Measurements from ENCODE around the gene CD2AP. TPM values are rescaled to one million over a fixed set of nuclear protein-coding genes. Genes with fewer than 3 reads are reported as not detected.

The CD2AP gene
- total and polyA plus RNA-seq, 4 donors, result 5.7 to 22.4 (median 11.5) TPM

DNA sequence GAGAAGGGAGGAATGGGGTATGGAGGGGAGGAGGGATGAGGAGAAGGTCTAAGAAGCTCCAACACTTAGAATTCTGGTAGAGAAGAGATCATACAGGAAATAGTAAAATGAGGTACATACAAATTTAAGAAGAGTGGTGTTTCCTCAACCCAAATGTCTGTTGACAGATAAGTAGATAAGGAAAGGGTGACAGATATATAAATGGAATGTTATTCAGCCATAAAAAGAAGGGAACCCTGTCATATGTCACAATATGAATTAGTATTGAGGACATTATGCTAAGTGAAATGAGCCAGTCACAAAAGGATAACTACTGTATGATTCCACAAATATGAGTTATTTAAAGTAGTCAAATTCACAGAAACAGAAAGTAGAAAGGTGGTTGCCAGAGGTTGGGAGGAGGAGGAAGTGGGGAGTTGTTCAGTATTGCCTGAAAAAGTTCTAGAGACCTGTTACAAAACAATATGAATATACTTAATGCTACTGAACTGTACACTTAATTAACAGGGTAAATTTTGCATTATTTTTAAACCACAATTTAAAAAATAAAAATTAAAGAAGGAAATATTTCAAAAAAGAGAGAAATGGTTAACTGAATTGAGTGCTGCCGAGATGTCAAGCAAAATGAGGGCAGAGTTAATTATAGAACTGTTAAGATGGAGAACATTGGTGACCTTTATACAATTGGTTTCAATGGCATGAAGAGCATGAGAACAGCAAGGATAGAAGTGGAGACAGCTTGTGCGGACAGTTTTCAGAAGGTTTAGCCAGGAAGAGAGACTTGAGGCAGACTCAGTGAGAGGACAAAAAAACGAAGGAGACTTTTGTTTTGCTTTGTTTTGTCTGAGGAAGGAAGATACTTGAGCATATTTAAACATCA, 173.2 kb downstream of the CD2AP start:
- Histone ChIP-seq H3K9me3 (ENCODE audit: control insufficient read depth in 4 of 4, low read length in 3 of 4) (no peaks in the 10 kb centered on the region), H3K4me1 (ENCODE audit: control insufficient read depth in 4 of 4, insufficient read depth in 4 of 4, low read length in 3 of 4) (no peaks in the 10 kb centered on the region), H3K9ac (ENCODE audit: low read depth in 1 of 2, low read length in 2 of 2) (no peak overlapping the region), H3K27me3 (ENCODE audit: control insufficient read depth in 4 of 4, insufficient read depth in 4 of 4, low read length in 3 of 4) (no peaks in the 10 kb centered on the region), H3K36me3 (ENCODE audit: control insufficient read depth in 4 of 4, insufficient read depth in 3 of 4, low read depth in 1 of 4, low read length in 3 of 4) (no peaks in the 10 kb centered on the region), H3K4me3 (ENCODE audit: low read depth in 1 of 3, low read length in 3 of 3) (no peak overlapping the region), H3K27ac (ENCODE audit: low read depth in 1 of 2, low read length in 2 of 2) (no peak overlapping the region)
- TF ChIP-seq RXRA (IDR thresholded peaks at IDR 0.05) (no peak), NR2F2 (IDR thresholded peaks at IDR 0.05) (no peak), REST (IDR thresholded peaks at IDR 0.05) (no peak), HNF4A (conservative IDR thresholded peaks at IDR 0.05) (no peak), FOXA2 (IDR thresholded peaks at IDR 0.05) (no peak), TAF1 (conservative IDR thresholded peaks at IDR 0.05) (no peak), HNF4G (IDR thresholded peaks at IDR 0.05) (no peak), GABPA (IDR thresholded peaks at IDR 0.05 in 1 of 2, conservative IDR thresholded peaks at IDR 0.05 in 1 of 2) (no peak), EGR1 (IDR thresholded peaks at IDR 0.05; ENCODE audit: low read depth in 2 of 2) (no peak), RAD21 (IDR thresholded peaks at IDR 0.05) (no peak), FOXA1 (IDR thresholded peaks at IDR 0.05) (no peak), YY1 (IDR thresholded peaks at IDR 0.05) (no peak), JUND (IDR thresholded peaks at IDR 0.05) (no peak), SP1 (IDR thresholded peaks at IDR 0.05) (no peak)
- TF ChIP-seq, protein P1, sequence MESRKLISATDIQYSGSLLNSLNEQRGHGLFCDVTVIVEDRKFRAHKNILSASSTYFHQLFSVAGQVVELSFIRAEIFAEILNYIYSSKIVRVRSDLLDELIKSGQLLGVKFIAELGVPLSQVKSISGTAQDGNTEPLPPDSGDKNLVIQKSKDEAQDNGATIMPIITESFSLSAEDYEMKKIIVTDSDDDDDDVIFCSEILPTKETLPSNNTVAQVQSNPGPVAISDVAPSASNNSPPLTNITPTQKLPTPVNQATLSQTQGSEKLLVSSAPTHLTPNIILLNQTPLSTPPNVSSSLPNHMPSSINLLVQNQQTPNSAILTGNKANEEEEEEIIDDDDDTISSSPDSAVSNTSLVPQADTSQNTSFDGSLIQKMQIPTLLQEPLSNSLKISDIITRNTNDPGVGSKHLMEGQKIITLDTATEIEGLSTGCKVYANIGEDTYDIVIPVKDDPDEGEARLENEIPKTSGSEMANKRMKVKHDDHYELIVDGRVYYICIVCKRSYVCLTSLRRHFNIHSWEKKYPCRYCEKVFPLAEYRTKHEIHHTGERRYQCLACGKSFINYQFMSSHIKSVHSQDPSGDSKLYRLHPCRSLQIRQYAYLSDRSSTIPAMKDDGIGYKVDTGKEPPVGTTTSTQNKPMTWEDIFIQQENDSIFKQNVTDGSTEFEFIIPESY (IDR thresholded peaks at IDR 0.05), result no peak
- TF ChIP-seq, protein P2, sequence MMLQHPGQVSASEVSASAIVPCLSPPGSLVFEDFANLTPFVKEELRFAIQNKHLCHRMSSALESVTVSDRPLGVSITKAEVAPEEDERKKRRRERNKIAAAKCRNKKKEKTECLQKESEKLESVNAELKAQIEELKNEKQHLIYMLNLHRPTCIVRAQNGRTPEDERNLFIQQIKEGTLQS (IDR thresholded peaks at IDR 0.05), result no peak
- TF ChIP-seq, protein P3, sequence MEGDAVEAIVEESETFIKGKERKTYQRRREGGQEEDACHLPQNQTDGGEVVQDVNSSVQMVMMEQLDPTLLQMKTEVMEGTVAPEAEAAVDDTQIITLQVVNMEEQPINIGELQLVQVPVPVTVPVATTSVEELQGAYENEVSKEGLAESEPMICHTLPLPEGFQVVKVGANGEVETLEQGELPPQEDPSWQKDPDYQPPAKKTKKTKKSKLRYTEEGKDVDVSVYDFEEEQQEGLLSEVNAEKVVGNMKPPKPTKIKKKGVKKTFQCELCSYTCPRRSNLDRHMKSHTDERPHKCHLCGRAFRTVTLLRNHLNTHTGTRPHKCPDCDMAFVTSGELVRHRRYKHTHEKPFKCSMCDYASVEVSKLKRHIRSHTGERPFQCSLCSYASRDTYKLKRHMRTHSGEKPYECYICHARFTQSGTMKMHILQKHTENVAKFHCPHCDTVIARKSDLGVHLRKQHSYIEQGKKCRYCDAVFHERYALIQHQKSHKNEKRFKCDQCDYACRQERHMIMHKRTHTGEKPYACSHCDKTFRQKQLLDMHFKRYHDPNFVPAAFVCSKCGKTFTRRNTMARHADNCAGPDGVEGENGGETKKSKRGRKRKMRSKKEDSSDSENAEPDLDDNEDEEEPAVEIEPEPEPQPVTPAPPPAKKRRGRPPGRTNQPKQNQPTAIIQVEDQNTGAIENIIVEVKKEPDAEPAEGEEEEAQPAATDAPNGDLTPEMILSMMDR (IDR thresholded peaks at IDR 0.05; ENCODE audit: low read depth, low read length, missing input control), result no peak
- TF ChIP-seq, protein P4, sequence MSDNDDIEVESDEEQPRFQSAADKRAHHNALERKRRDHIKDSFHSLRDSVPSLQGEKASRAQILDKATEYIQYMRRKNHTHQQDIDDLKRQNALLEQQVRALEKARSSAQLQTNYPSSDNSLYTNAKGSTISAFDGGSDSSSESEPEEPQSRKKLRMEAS (IDR thresholded peaks at IDR 0.05), result no peak
- no peak for DNase-seq (ENCODE audit: low spot score)
- WGBS, result 66% methylated on average over 3 of the region's 3 CpGs

All from liver (tissue), 9 donors.